HepG2 (cell line): ENCODE measurements around the gene NGFR. TPM values are rescaled to one million over a fixed set of nuclear protein-coding genes. Genes with fewer than 3 reads are reported as not detected.

Experiments
- ATAC-seq: fragments of 200-7000 bp; cut with Tn5 transposase; 3 replicates; pipeline ENCODE4 v1.9.1; 2020; ENCODE audit warnings: mild to moderate bottlenecking, moderate library complexity
- BruUV-seq: library from RNA; stranded (reverse); fragments of 400-500 nt; replicated peaks from 2 replicates; lab custom pipeline; 2021; lab: Mats Ljungman, UMichigan
- CTCF ChIA-PET: fragments of 300-600 bp; formaldehyde crosslinking; extraction: SDS; loops from one replicate; lab custom pipeline; 2021; ENCODE audit warnings: low total read pairs, inconsistent platforms, low intra/inter-chr PET ratio; lab: Yijun Ruan, JAX
- POLR2A ChIA-PET: fragments of 350-600 bp; sonication (Branson Sonifier 250); formaldehyde crosslinking; loops from one replicate; lab custom pipeline; 2020; ENCODE audit warnings: antibody characterized with exemption, inconsistent platforms; lab: Yijun Ruan, JAX
- DNase-seq: peaks from one replicate; pipeline ENCODE4 v3.0.0-alpha.2; 2015; ENCODE audit warnings: low spot score
- FAIRE-seq: peaks from 3 replicates; lab custom pipeline; 2011; peaks lifted over from hg19 to GRCh38; lab: Jason Lieb, UNC
- H2AFZ ChIP-seq: one replicate; pipeline ENCODE4 v1.6.1; 2011; ENCODE audit warnings: low read length, inconsistent platforms
- H3K27ac ChIP-seq: fragments of 300-600 bp; 3 replicates; pipeline ENCODE4 v1.8.0; 2011; ENCODE audit warnings: mixed run types, mild to moderate bottlenecking, mixed read lengths, low read length, inconsistent platforms; ENCODE audit not compliant: insufficient read depth; ENCODE audit errors: extremely low read length
- H3K27me3 ChIP-seq, 2 experiments: fragments of 200-600 bp in 1 of 2; 2 replicates in 1 of 2; 3 replicates in 1 of 2; pipeline versions ENCODE4 v1.6.0 to v1.8.0; 2011; ENCODE audit warnings: low read length in 2 of 2, mild to moderate bottlenecking in 2 of 2, moderate library complexity in 2 of 2, inconsistent platforms in 1 of 2; ENCODE audit not compliant: insufficient read depth in 2 of 2, control insufficient read depth in 1 of 2
- H3K36me3 ChIP-seq, 2 experiments: fragments of 200-600 bp in 1 of 2; replicated peaks in 1 of 2; 2 replicates in 1 of 2; 3 replicates in 1 of 2; pipeline versions ENCODE4 v1.5.1 to v1.8.0; 2011; ENCODE audit warnings: low read length in 2 of 2, inconsistent platforms in 1 of 2; ENCODE audit not compliant: insufficient read depth in 2 of 2, control insufficient read depth in 1 of 2
- H3K4me1 ChIP-seq: 2 replicates; pipeline ENCODE4 v1.5.1; 2012; ENCODE audit warnings: low read length, inconsistent platforms; ENCODE audit not compliant: insufficient read depth
- H3K4me2 ChIP-seq: 2 replicates; pipeline ENCODE4 v1.6.0; 2011; ENCODE audit warnings: low read depth, low read length, inconsistent platforms
- H3K4me3 ChIP-seq, 3 experiments: fragments of 200-600 bp in 1 of 3; sonication (generic), shearing (Covaris generic) in 1 of 3; replicated peaks in 1 of 3; 2 replicates each; pipeline ENCODE4 v1.5.1; 2011 to 2016; ENCODE audit warnings: low read length in 3 of 3, inconsistent platforms in 2 of 3, low read depth in 2 of 3, mild to moderate bottlenecking in 2 of 3, control low read depth in 1 of 3, mixed read lengths in 1 of 3; ENCODE audit not compliant: insufficient read depth in 1 of 3
- H3K79me2 ChIP-seq: one replicate; pipeline ENCODE4 v1.6.1; 2011; ENCODE audit warnings: low read length, inconsistent platforms; ENCODE audit not compliant: insufficient read depth
- H3K9ac ChIP-seq: 2 replicates; pipeline ENCODE4 v1.6.0; 2011; ENCODE audit warnings: mild to moderate bottlenecking, low read depth, low read length, inconsistent platforms; ENCODE audit not compliant: insufficient read depth
- H3K9me3 ChIP-seq: 2 replicates; pipeline ENCODE4 v1.5.1; 2012; ENCODE audit warnings: mild to moderate bottlenecking, low read length
- H4K20me1 ChIP-seq: 2 replicates; pipeline ENCODE4 v1.6.0; 2011; ENCODE audit warnings: inconsistent platforms, mild to moderate bottlenecking, low read length, moderate library complexity; ENCODE audit not compliant: insufficient read depth
- CREB3 ChIP-seq: sonication (generic); formaldehyde crosslinking; IDR thresholded peaks from 2 replicates; pipeline ENCODE4 v1.5.0; 2020; ENCODE audit warnings: missing genetic modification reagents
- KDM5A ChIP-seq: fragments of 200-600 bp; sonication (generic); IDR thresholded peaks from 2 replicates; pipeline ENCODE4 v1.7.0; 2018; ENCODE audit warnings: antibody characterized with exemption, mild to moderate bottlenecking, low read length, borderline replicate concordance
- MXD1 ChIP-seq: sonication (generic); formaldehyde crosslinking; IDR thresholded peaks from 2 replicates; pipeline ENCODE4 v1.4.0; 2020; ENCODE audit warnings: mild to moderate bottlenecking, missing genetic modification reagents
- PAF1 ChIP-seq: IDR thresholded peaks from 2 replicates; pipeline ENCODE4 v1.6.1; 2016; ENCODE audit warnings: missing genetic modification reagents, missing compliant biosample characterization
- PCBP2 ChIP-seq: fragments of 200-400 bp; formaldehyde crosslinking; optimal IDR thresholded peaks from 2 replicates; pipeline ENCODE3; 2018; ENCODE audit warnings: low read length, low read depth; ENCODE audit not compliant: poor library complexity, severe bottlenecking
- RBAK ChIP-seq: sonication (generic); formaldehyde crosslinking; IDR thresholded peaks from 2 replicates; pipeline ENCODE4 v1.5.1; 2020; ENCODE audit warnings: mild to moderate bottlenecking, missing genetic modification reagents
- TBX3 ChIP-seq: fragments of 450-650 bp; IDR thresholded peaks from 2 replicates; pipeline ENCODE4 v1.6.1; 2017; ENCODE audit warnings: antibody characterized with exemption, mild to moderate bottlenecking, inconsistent platforms, borderline replicate concordance
- ZFP37 ChIP-seq: sonication (generic); formaldehyde crosslinking; IDR thresholded peaks from 2 replicates; pipeline ENCODE4 v1.4.0; 2020; ENCODE audit warnings: missing genetic modification reagents, borderline replicate concordance
- ZMYM3 ChIP-seq: sonication (generic); formaldehyde crosslinking; IDR thresholded peaks from 2 replicates; pipeline ENCODE4 v1.5.1; 2020; ENCODE audit warnings: mild to moderate bottlenecking, missing genetic modification reagents
- ZNF407 ChIP-seq: sonication (generic); formaldehyde crosslinking; IDR thresholded peaks from one replicate; pipeline ENCODE4 v1.5.1; 2020; ENCODE audit warnings: mild to moderate bottlenecking, missing genetic modification reagents; ENCODE audit errors: not compliant biosample characterization
- ZNF503 ChIP-seq: sonication (generic); formaldehyde crosslinking; IDR thresholded peaks from 2 replicates; pipeline ENCODE4 v1.4.0; 2020; ENCODE audit warnings: missing genetic modification reagents
- WGBS: methylation state at CpG from one replicate; pipeline ENCODE4 v1.1.6; 2017; ENCODE audit warnings: low lambda C conversion rate; 5-methylcytosine and 5-hydroxymethylcytosine counted together
- in situ Hi-C: cut with HindIII; loops from 2 replicates; pipeline ENCODE4 v1.10.0; 2017; ENCODE audit warnings: low pct_unique_long_range_greater_than_20kb; ENCODE audit not compliant: extremely low pct_ligation_motif_present
- intact Hi-C: fragments of 100-400 bp; cut with micrococcal nuclease; formaldehyde crosslinking; loops from one replicate; pipeline ENCODE4 v1.10.0; 2022; ENCODE audit not compliant: unreplicated experiment
- polyA plus RNA-seq, 8 experiments: library from polyadenylated mRNA; depleted of rRNA in 3 of 8; stranded (reverse) in 7 of 8; unstranded in 1 of 8; fragments of >200 nt; fragmentation: Illumina TruSeq in 4 of 8; extraction: Trizol in 4 of 8; gene quantifications; 2 replicates each; pipeline versions ENCODE4 v1.2.1 to v1.2.3, GENCODE V29; 2011 to 2016; ENCODE audit warnings: low read depth in 4 of 8, missing spikeins in 1 of 8, mixed read lengths in 1 of 8; ENCODE audit not compliant: insufficient read depth in 1 of 8
- total RNA-seq, 5 experiments: library from RNA; depleted of rRNA; stranded (reverse); fragments of >200 nt; fragmentation: Illumina TruSeq; extraction: Trizol; gene quantifications; 2 replicates each; pipeline ENCODE4 v1.2.3, GENCODE V29; 2016; ENCODE audit warnings: low read depth in 1 of 5
- TF ChIP-seq, protein P1 (sequence below): sonication (generic); formaldehyde crosslinking; IDR thresholded peaks from 2 replicates; pipeline ENCODE4 v1.5.0; 2020; ENCODE audit warnings: missing genetic modification reagents

Gene NGFR
- total and polyA plus RNA-seq, 2 of the 13 experiments (the other 11 are each of a cell fraction or from before 2014, with no cell fraction given), result 1.1 to 1.8 TPM

GRCh38 chr17:49445591-49445990 lies 49.5 kb upstream of the NGFR start:
- no peak overlapping the region for H3K9ac ChIP-seq
- POLR2A ChIA-PET, result no interaction called here
- H3K36me3 ChIP-seq, result no peaks in the 10 kb centered on the region
- H3K4me1 ChIP-seq, result peaks cover 8% of the 10 kb centered on the region; the same call in 1 of the 2 replicates
- peaks cover 11 to 78% of the 10 kb centered on the region in 2 experiments; a peak in 3 of 5 replicates for H3K27me3 ChIP-seq
- no peak for ATAC-seq
- intact Hi-C loops (no loop called here), in situ Hi-C loops (no loop called here)
- no peaks in the 10 kb centered on the region for H3K79me2 ChIP-seq
- H2AFZ ChIP-seq, result no peak overlapping the region
- no peak overlapping the region for H3K27ac ChIP-seq
- no peak for DNase-seq
- 6% methylated on average over 3 of the region's 7 CpGs for WGBS
- CTCF ChIA-PET, result no interaction called here
- no peaks in the 10 kb centered on the region for H4K20me1 ChIP-seq
- no peak overlapping the region for H3K4me3 ChIP-seq
- BruUV-seq, result no TSS peak
- no peak for FAIRE-seq
- no peak overlapping the region for H3K4me2 ChIP-seq
- H3K9me3 ChIP-seq, result no peaks in the 10 kb centered on the region
- TF ChIP-seq CREB3 (no peak), ZMYM3 (CRISPR knock-in tag) (no peak), PCBP2 (no peak), KDM5A (no peak), RBAK (CRISPR knock-in tag) (no peak), ZFP37 (CRISPR knock-in tag) (no peak), TBX3 (no peak), PAF1 (CRISPR knock-in tag) (no peak), MXD1 (CRISPR knock-in tag) (no peak), ZNF503 (CRISPR knock-in tag) (no peak), ZNF407 (CRISPR knock-in tag) (no peak)
- TF ChIP-seq, protein P1, sequence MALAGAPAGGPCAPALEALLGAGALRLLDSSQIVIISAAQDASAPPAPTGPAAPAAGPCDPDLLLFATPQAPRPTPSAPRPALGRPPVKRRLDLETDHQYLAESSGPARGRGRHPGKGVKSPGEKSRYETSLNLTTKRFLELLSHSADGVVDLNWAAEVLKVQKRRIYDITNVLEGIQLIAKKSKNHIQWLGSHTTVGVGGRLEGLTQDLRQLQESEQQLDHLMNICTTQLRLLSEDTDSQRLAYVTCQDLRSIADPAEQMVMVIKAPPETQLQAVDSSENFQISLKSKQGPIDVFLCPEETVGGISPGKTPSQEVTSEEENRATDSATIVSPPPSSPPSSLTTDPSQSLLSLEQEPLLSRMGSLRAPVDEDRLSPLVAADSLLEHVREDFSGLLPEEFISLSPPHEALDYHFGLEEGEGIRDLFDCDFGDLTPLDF (CRISPR knock-in tag), result no peak
